DND-41 (cell line): Measurements from ENCODE around the gene IL21R.

Experiments used
- ATAC-seq: fragments of 200-7000 bp; cut with Tn5 transposase; 3 replicates; pipeline ENCODE4 v1.9.1; 2021; ENCODE audit warnings: low read depth; ENCODE audit not compliant: insufficient read depth
- DNase-seq: peaks from one replicate; pipeline ENCODE4 v3.0.0-alpha.2; 2020
- H2AFZ ChIP-seq: 2 replicates; pipeline ENCODE4 v1.6.0; 2012; ENCODE audit warnings: low read depth, low read length
- H3K27ac ChIP-seq: 2 replicates; pipeline ENCODE4 v1.5.1; 2012; ENCODE audit warnings: low read length, inconsistent platforms
- H3K27me3 ChIP-seq: fragments of 200-600 bp; sonication (generic); 2 replicates; pipeline ENCODE4 v1.6.0; 2012; ENCODE audit warnings: low read length, mild to moderate bottlenecking, inconsistent platforms; ENCODE audit not compliant: insufficient read depth, poor library complexity
- H3K36me3 ChIP-seq: 2 replicates; pipeline ENCODE4 v1.5.1; 2012; ENCODE audit warnings: low read length, inconsistent platforms; ENCODE audit not compliant: insufficient read depth
- H3K4me1 ChIP-seq: 2 replicates; pipeline ENCODE4 v1.5.1; 2012; ENCODE audit warnings: mild to moderate bottlenecking, low read length; ENCODE audit not compliant: insufficient read depth
- H3K4me2 ChIP-seq: 2 replicates; pipeline ENCODE4 v1.6.0; 2012; ENCODE audit warnings: mild to moderate bottlenecking, moderate library complexity, low read length, inconsistent platforms; ENCODE audit not compliant: insufficient read depth
- H3K4me3 ChIP-seq, 2 experiments: fragments of 200-600 bp in 1 of 2; shearing (Covaris generic) in 1 of 2; 2 replicates each; pipeline ENCODE4 v1.5.1; 2012 to 2016; ENCODE audit warnings: inconsistent platforms in 2 of 2, low read length in 2 of 2, mild to moderate bottlenecking in 2 of 2, low read depth in 1 of 2, moderate library complexity in 1 of 2
- H3K79me2 ChIP-seq: 2 replicates; pipeline ENCODE4 v1.6.0; 2012; ENCODE audit warnings: low read length, inconsistent platforms; ENCODE audit not compliant: insufficient read depth
- H3K9ac ChIP-seq: 2 replicates; pipeline ENCODE4 v1.6.0; 2012; ENCODE audit warnings: low read depth, mild to moderate bottlenecking, inconsistent platforms, low read length, moderate library complexity
- H3K9me3 ChIP-seq: 2 replicates; pipeline ENCODE4 v1.5.1; 2012; ENCODE audit warnings: low read length, moderate library complexity, mild to moderate bottlenecking, inconsistent platforms; ENCODE audit not compliant: insufficient read depth, severe bottlenecking
- H4K20me1 ChIP-seq: 2 replicates; pipeline ENCODE4 v1.6.0; 2012; ENCODE audit warnings: low read length; ENCODE audit not compliant: insufficient read depth
- EZH2 ChIP-seq: IDR thresholded peaks from 3 replicates; pipeline ENCODE4 v1.6.1; 2012; ENCODE audit warnings: borderline replicate concordance, low read depth, mild to moderate bottlenecking, moderate library complexity, low read length, inconsistent platforms; ENCODE audit not compliant: severe bottlenecking
- TF ChIP-seq, protein P1 (sequence below): IDR thresholded peaks from 2 replicates; pipeline ENCODE4 v1.5.1; 2012; ENCODE audit warnings: borderline replicate concordance, low read length, moderate library complexity, mild to moderate bottlenecking; ENCODE audit not compliant: poor library complexity, severe bottlenecking; ENCODE audit errors: extremely low read depth

IL21R gene

GRCh38 chr16:27381236-27381635 is 20.7 kb upstream of the IL21R start:
- TF ChIP-seq EZH2 = no peak
- TF ChIP-seq, protein P1, sequence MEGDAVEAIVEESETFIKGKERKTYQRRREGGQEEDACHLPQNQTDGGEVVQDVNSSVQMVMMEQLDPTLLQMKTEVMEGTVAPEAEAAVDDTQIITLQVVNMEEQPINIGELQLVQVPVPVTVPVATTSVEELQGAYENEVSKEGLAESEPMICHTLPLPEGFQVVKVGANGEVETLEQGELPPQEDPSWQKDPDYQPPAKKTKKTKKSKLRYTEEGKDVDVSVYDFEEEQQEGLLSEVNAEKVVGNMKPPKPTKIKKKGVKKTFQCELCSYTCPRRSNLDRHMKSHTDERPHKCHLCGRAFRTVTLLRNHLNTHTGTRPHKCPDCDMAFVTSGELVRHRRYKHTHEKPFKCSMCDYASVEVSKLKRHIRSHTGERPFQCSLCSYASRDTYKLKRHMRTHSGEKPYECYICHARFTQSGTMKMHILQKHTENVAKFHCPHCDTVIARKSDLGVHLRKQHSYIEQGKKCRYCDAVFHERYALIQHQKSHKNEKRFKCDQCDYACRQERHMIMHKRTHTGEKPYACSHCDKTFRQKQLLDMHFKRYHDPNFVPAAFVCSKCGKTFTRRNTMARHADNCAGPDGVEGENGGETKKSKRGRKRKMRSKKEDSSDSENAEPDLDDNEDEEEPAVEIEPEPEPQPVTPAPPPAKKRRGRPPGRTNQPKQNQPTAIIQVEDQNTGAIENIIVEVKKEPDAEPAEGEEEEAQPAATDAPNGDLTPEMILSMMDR = no peak
- DNase-seq = no peak
- H3K4me1 ChIP-seq = peaks cover 10% of the 10 kb centered on the region

GRCh38 chr16:27381974-27382855 is 19.8 kb upstream of the IL21R start:
- no peak for DNase-seq
- no peaks in the 10 kb centered on the region for H4K20me1 ChIP-seq
- no peaks in the 10 kb centered on the region for H3K9me3 ChIP-seq
- H3K4me1 ChIP-seq = peaks cover 10% of the 10 kb centered on the region
- ATAC-seq = no peak
- TF ChIP-seq EZH2 = no peak
- TF ChIP-seq, protein P1 = no peak
- H3K36me3 ChIP-seq = no peaks in the 10 kb centered on the region
- H3K27ac ChIP-seq = no peak overlapping the region
- H3K4me3 ChIP-seq = no peak overlapping the region
- no peaks in the 10 kb centered on the region for H3K27me3 ChIP-seq
- H3K79me2 ChIP-seq = no peaks in the 10 kb centered on the region
- no peak overlapping the region for H3K9ac ChIP-seq
- H3K4me2 ChIP-seq = no peak overlapping the region
- no peak overlapping the region for H2AFZ ChIP-seq

More at GRCh38 chr16:27381236-27381635, 20.7 kb upstream of the IL21R start:
- H3K4me2 ChIP-seq = no peak overlapping the region
- H4K20me1 ChIP-seq = no peaks in the 10 kb centered on the region
- no peaks in the 10 kb centered on the region for H3K9me3 ChIP-seq
- no peak overlapping the region for H2AFZ ChIP-seq
- ATAC-seq = no peak
- H3K4me3 ChIP-seq = no peak overlapping the region
- no peak overlapping the region for H3K9ac ChIP-seq
- H3K27ac ChIP-seq = no peak overlapping the region
- H3K27me3 ChIP-seq = no peaks in the 10 kb centered on the region
- H3K36me3 ChIP-seq = no peaks in the 10 kb centered on the region
- no peaks in the 10 kb centered on the region for H3K79me2 ChIP-seq

GRCh38 chr16:27383556-27384243 is 18.3 kb upstream of the IL21R start:
- Histone ChIP-seq H3K9me3 (no peaks in the 10 kb centered on the region), H3K27me3 (no peaks in the 10 kb centered on the region), H3K79me2 (no peaks in the 10 kb centered on the region), H3K4me1 (peaks cover 5% of the 10 kb centered on the region), H3K4me3 (no peak overlapping the region), H2AFZ (no peak overlapping the region), H3K9ac (no peak overlapping the region), H4K20me1 (no peaks in the 10 kb centered on the region), H3K4me2 (no peak overlapping the region), H3K36me3 (no peaks in the 10 kb centered on the region), H3K27ac (no peak overlapping the region)
- DNase-seq (no peak), ATAC-seq (no peak)
- TF ChIP-seq, protein P1 = no peak
- no peak for TF ChIP-seq EZH2
